K562 (cell line): ENCODE data around the gene FSTL4. TPM values are rescaled to one million over a fixed set of nuclear protein-coding genes. Genes with fewer than 3 reads are reported as not detected.

Experiments used
- ATF3 ChIP-seq, 2 experiments: fragments of 450-650 bp in 1 of 2; sonication (generic) in 1 of 2; formaldehyde crosslinking in 1 of 2; IDR thresholded peaks in 1 of 2; conservative IDR thresholded peaks in 1 of 2; 2 replicates each; pipeline versions ENCODE4 v1.6.1 to v1.8.1; 2016 to 2023; ENCODE audit warnings: mild to moderate bottlenecking in 2 of 2, moderate library complexity in 2 of 2, inconsistent platforms in 1 of 2, missing genetic modification reagents in 1 of 2
- CBX1 ChIP-seq: sonication (generic); IDR thresholded peaks from 2 replicates; pipeline ENCODE4 v1.6.1; 2016; ENCODE audit warnings: antibody characterized with exemption, low read depth, mild to moderate bottlenecking
- CBX5 ChIP-seq: IDR thresholded peaks from 2 replicates; pipeline ENCODE4 v1.6.1; 2014; ENCODE audit warnings: low read depth, borderline replicate concordance
- COPS2 ChIP-seq: fragments of 450-650 bp; conservative IDR thresholded peaks from 2 replicates; pipeline ENCODE4 v1.6.1; 2016; ENCODE audit warnings: mild to moderate bottlenecking, moderate library complexity
- CTBP1 ChIP-seq: fragments of 450-650 bp; IDR thresholded peaks from 2 replicates; pipeline ENCODE4 v1.6.1; 2016; ENCODE audit warnings: borderline replicate concordance
- ELF1 ChIP-seq: fragments of 200-800 bp; sonication (Bioruptor generic); IDR thresholded peaks from 2 replicates; pipeline ENCODE4 v1.6.1; 2016; ENCODE audit warnings: missing genetic modification characterization, missing compliant biosample characterization
- EP300 ChIP-seq: IDR thresholded peaks from 2 replicates; pipeline ENCODE4 v1.6.1; 2012; ENCODE audit warnings: low read length, improper control_type of control experiment
- HDGF ChIP-seq: fragments of 450-650 bp; IDR thresholded peaks from 2 replicates; pipeline ENCODE4 v1.6.1; 2016
- KDM4B ChIP-seq, 2 experiments: fragments of 450-650 bp in 1 of 2; sonication (generic) in 1 of 2; IDR thresholded peaks; 2 replicates each; pipeline ENCODE4 v1.6.1; 2016 to 2017; ENCODE audit warnings: borderline replicate concordance in 2 of 2, antibody characterized with exemption in 1 of 2, low read depth in 1 of 2, mild to moderate bottlenecking in 1 of 2
- NCOA4 ChIP-seq: fragments of 450-650 bp; IDR thresholded peaks from 2 replicates; pipeline ENCODE4 v1.6.1; 2018; ENCODE audit warnings: mild to moderate bottlenecking; ENCODE audit not compliant: partially characterized antibody
- NR2C1 ChIP-seq, 2 experiments: fragments of 450-650 bp; IDR thresholded peaks; 2 replicates each; pipeline ENCODE4 v1.6.1; 2017; ENCODE audit warnings: mild to moderate bottlenecking in 2 of 2, antibody characterized with exemption in 1 of 2, inconsistent platforms in 1 of 2, missing compliant biosample characterization in 1 of 2, missing genetic modification characterization in 1 of 2
- POLR3A ChIP-seq: IDR thresholded peaks from 2 replicates; pipeline ENCODE4 v1.6.1; 2011; ENCODE audit warnings: borderline replicate concordance, mild to moderate bottlenecking, moderate library complexity; ENCODE audit not compliant: insufficient read length, insufficient read depth; ENCODE audit errors: extremely low read depth
- PTTG1 ChIP-seq: fragments of 450-650 bp; IDR thresholded peaks from 2 replicates; pipeline ENCODE4 v1.6.1; 2016; ENCODE audit warnings: low read depth, mild to moderate bottlenecking, missing genetic modification characterization, missing compliant biosample characterization
- SMAD4 ChIP-seq: fragments of 250-450 bp; sonication (Bioruptor Pico); conservative IDR thresholded peaks from 2 replicates; pipeline ENCODE4 v1.8.0; 2021; ENCODE audit warnings: inconsistent platforms, mild to moderate bottlenecking, moderate library complexity
- SMARCA4 ChIP-seq: fragments of 450-650 bp; IDR thresholded peaks from 2 replicates; pipeline ENCODE4 v1.6.1; 2016
- SOX6 ChIP-seq: fragments of 450-650 bp; IDR thresholded peaks from 2 replicates; pipeline ENCODE4 v1.6.1; 2014; ENCODE audit warnings: mild to moderate bottlenecking
- TAF15 ChIP-seq: fragments of 200-400 bp; formaldehyde crosslinking; IDR thresholded peaks from 2 replicates; pipeline ENCODE4 v1.6.1; 2017; ENCODE audit warnings: mild to moderate bottlenecking, low read depth, low read length, moderate library complexity
- TCF7 ChIP-seq: sonication (generic); IDR thresholded peaks from 2 replicates; pipeline ENCODE4 v1.6.1; 2016; ENCODE audit warnings: antibody characterized with exemption, borderline replicate concordance
- TRIM24 ChIP-seq, 2 experiments: fragments of 450-650 bp; IDR thresholded peaks; 2 replicates each; pipeline ENCODE4 v1.6.1; 2016
- ZEB2 ChIP-seq: fragments of 450-650 bp; IDR thresholded peaks from 2 replicates; pipeline ENCODE4 v1.6.1; 2016
- ZFP36 ChIP-seq: fragments of 150-350 bp; IDR thresholded peaks from 2 replicates; pipeline ENCODE4 v1.6.1; 2018; ENCODE audit warnings: low read length, low read depth; ENCODE audit not compliant: partially characterized antibody
- ZNF175 ChIP-seq: fragments of 200-800 bp; sonication (Bioruptor generic); IDR thresholded peaks from 2 replicates; pipeline ENCODE4 v1.6.1; 2016; ENCODE audit warnings: low read depth, mild to moderate bottlenecking, missing genetic modification characterization, missing compliant biosample characterization
- ZNF24 ChIP-seq: fragments of 450-650 bp; IDR thresholded peaks from 2 replicates; pipeline ENCODE4 v1.6.1; 2016
- ZNF444 ChIP-seq: fragments of 250-450 bp; sonication (Bioruptor Pico); IDR thresholded peaks from 2 replicates; pipeline ENCODE4 v1.4.0; 2020; ENCODE audit warnings: mild to moderate bottlenecking, moderate library complexity
- polyA plus RNA-seq, 8 experiments: library from polyadenylated mRNA; depleted of rRNA in 4 of 8; stranded (reverse) in 5 of 8; unstranded in 3 of 8; fragments of >200 nt; fragmentation: Nextera tagmentation in 2 of 8; fragmentation: Illumina TruSeq in 1 of 8; extraction: Ambion mirVana in 2 of 8; extraction: Trizol in 1 of 8; gene quantifications; 2 replicates each; pipeline versions ENCODE4 v1.2.1 to v1.2.3, GENCODE V29; 2011 to 2014; ENCODE audit warnings: inconsistent platforms in 1 of 8, missing spikeins in 1 of 8
- total RNA-seq, 7 experiments: library from RNA; depleted of rRNA in 6 of 7; stranded (reverse); fragments of >200 nt in 6 of 7; fragmentation: Illumina TruSeq in 2 of 7; extraction: Trizol in 2 of 7; gene quantifications; 2 replicates each; pipeline versions ENCODE4 v1.2.1 to v1.2.3, GENCODE V29; 2011 to 2021; ENCODE audit warnings: low replicate concordance in 1 of 7
- TF ChIP-seq, protein P1 (sequence below): fragments of 450-650 bp; IDR thresholded peaks from 2 replicates; pipeline ENCODE4 v1.6.1; 2017; ENCODE audit warnings: antibody characterized with exemption, mild to moderate bottlenecking

Gene FSTL4
- total and polyA plus RNA-seq, 9 of the 15 experiments (the other 6 are each of a cell fraction or from before 2014, with no cell fraction given): 0.08 to 0.18 (median 0.10) TPM; not detected in 5

GRCh38 chr5:133214153-133214820 lies 398.1 kb downstream of the FSTL4 start (continued):
- TF ChIP-seq POLR3A (no peak), ZNF444 (no peak), SMARCA4 (no peak), ZFP36 (no peak), EP300 (no peak; the same call in 1 of the 2 replicates), SMAD4 (CRISPR knock-in tag) (0 out of 2 replicates have a peak, but pooled peaks have one; percentile 45), TAF15 (no peak), NR2C1 (IDR thresholded peaks at IDR 0.05) (no peak), NR2C1 (tag; IDR thresholded peaks at IDR 0.05) (peak; percentile 64; the same call in 1 of the 2 replicates), TRIM24 (IDR thresholded peaks at IDR 0.05) (peak in 1 of 2 experiments; percentile 64; a peak in 1 of 4 replicates), TCF7 (no peak), NCOA4 (no peak), HDGF (no peak), COPS2 (no peak), CBX1 (no peak), ATF3 (IDR thresholded peaks at IDR 0.05) (peak; percentile 86), ATF3 (CRISPR knock-in tag; conservative IDR thresholded peaks at IDR 0.05) (no peak), ELF1 (tag) (no peak), CTBP1 (peak; percentile 86), ZEB2 (no peak; the same call in 1 of the 2 replicates), SOX6 (peak; percentile 93), KDM4B (IDR thresholded peaks at IDR 0.05; ENCODE audit: borderline replicate concordance in 2 of 2, low read depth in 1 of 2) (no peak), ZNF24 (no peak), ZNF175 (CRISPR knock-in tag) (peak; percentile 87), CBX5 (no peak), PTTG1 (tag) (no peak)
- TF ChIP-seq, protein P1, sequence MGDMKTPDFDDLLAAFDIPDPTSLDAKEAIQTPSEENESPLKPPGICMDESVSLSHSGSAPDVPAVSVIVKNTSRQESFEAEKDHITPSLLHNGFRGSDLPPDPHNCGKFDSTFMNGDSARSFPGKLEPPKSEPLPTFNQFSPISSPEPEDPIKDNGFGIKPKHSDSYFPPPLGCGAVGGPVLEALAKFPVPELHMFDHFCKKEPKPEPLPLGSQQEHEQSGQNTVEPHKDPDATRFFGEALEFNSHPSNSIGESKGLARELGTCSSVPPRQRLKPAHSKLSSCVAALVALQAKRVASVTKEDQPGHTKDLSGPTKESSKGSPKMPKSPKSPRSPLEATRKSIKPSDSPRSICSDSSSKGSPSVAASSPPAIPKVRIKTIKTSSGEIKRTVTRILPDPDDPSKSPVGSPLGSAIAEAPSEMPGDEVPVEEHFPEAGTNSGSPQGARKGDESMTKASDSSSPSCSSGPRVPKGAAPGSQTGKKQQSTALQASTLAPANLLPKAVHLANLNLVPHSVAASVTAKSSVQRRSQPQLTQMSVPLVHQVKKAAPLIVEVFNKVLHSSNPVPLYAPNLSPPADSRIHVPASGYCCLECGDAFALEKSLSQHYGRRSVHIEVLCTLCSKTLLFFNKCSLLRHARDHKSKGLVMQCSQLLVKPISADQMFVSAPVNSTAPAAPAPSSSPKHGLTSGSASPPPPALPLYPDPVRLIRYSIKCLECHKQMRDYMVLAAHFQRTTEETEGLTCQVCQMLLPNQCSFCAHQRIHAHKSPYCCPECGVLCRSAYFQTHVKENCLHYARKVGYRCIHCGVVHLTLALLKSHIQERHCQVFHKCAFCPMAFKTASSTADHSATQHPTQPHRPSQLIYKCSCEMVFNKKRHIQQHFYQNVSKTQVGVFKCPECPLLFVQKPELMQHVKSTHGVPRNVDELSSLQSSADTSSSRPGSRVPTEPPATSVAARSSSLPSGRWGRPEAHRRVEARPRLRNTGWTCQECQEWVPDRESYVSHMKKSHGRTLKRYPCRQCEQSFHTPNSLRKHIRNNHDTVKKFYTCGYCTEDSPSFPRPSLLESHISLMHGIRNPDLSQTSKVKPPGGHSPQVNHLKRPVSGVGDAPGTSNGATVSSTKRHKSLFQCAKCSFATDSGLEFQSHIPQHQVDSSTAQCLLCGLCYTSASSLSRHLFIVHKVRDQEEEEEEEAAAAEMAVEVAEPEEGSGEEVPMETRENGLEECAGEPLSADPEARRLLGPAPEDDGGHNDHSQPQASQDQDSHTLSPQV: no peak
